ENCODE results near the gene CDK14.
A peak's percentile ranks its signal among the peaks of the same experiment; 100 is the strongest.

CDK14 gene

GRCh38 chr7:91067242-91067641 is 471.1 kb downstream of the CDK14 start:
- TF ChIP-seq CTCF (IDR thresholded peaks at IDR 0.05; ENCODE audit: low read depth, low read length), result no peak
- DNase-seq (ENCODE audit: extremely low read depth, low read depth), result no peak

- no peak for DNase-seq (ENCODE audit: extremely low read depth, low read depth)
- TF ChIP-seq CTCF (IDR thresholded peaks at IDR 0.05; ENCODE audit: low read depth, low read length), result no peak
Observed at GRCh38 chr7:91068136-91068795, 472.1 kb downstream of the CDK14 start.

- no peak for DNase-seq (ENCODE audit: extremely low read depth, low read depth)
- TF ChIP-seq CTCF (IDR thresholded peaks at IDR 0.05; ENCODE audit: low read depth, low read length), result no peak
Observed at GRCh38 chr7:91069146-91069545, 473.0 kb downstream of the CDK14 start.

GRCh38 chr7:91079487-91079886 is 483.4 kb downstream of the CDK14 start:
- TF ChIP-seq CTCF (IDR thresholded peaks at IDR 0.05; ENCODE audit: low read depth, low read length), result no peak
- DNase-seq (ENCODE audit: extremely low read depth, low read depth), result no peak

GRCh38 chr7:91080351-91080750 is 484.2 kb downstream of the CDK14 start:
- no peak for TF ChIP-seq CTCF (IDR thresholded peaks at IDR 0.05; ENCODE audit: low read depth, low read length)
- DNase-seq (ENCODE audit: extremely low read depth, low read depth), result no peak

- no peak for DNase-seq (ENCODE audit: extremely low read depth, low read depth)
- TF ChIP-seq CTCF (IDR thresholded peaks at IDR 0.05; ENCODE audit: low read depth, low read length), result no peak
Observed at GRCh38 chr7:91082038-91082437, 485.9 kb downstream of the CDK14 start.

GRCh38 chr7:91082852-91083495 is 486.9 kb downstream of the CDK14 start:
- DNase-seq (ENCODE audit: extremely low read depth, low read depth), result no peak
- TF ChIP-seq CTCF (IDR thresholded peaks at IDR 0.05; ENCODE audit: low read depth, low read length), result peak; percentile 57

Data from AG09319 (cell line).